Measurements from ENCODE around the gene VPS41.

The VPS41 gene

DNA sequence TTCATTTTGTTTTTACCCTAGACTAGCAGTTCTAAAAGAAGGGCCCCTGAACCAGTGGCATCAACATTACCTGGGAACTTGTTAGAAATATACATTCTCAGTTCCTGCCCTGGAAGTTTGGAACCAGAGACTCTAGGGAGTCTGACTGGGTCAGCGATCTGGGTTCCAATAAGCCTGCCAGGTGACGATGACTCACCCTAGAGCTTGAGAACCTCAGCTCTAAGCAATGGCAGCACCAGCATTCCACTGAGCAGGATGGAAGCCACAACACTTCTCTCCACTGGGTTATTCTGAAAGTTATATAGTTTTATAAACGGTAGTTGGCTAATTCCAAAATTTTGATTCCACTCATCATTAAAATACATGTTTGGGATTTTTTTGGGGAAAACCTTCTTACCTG is 180.8 kb downstream of the VPS41 start:
- Histone ChIP-seq H3K4me1 (ENCODE audit: control insufficient read depth in 2 of 2, insufficient read depth in 1 of 2, low read depth in 1 of 2, low read length in 2 of 2) (no peaks in the 10 kb centered on the region), H2AFZ (ENCODE audit: low read length) (no peak overlapping the region), H3K14ac (ENCODE audit: low read length) (no peak overlapping the region), H3K4me2 (ENCODE audit: insufficient read depth, low read length, poor library complexity, severe bottlenecking) (no peak overlapping the region), H2BK12ac (ENCODE audit: low read length) (no peak overlapping the region), H3K9me3 (replicated peaks in 1 of 2; ENCODE audit: control insufficient read depth in 2 of 2, insufficient read depth in 1 of 2, low read depth in 1 of 2, low read length in 2 of 2) (no peaks in the 10 kb centered on the region), H3K79me1 (ENCODE audit: low read depth, low read length) (no peaks in the 10 kb centered on the region), H3K27ac (replicated peaks; ENCODE audit: low read length) (no peak overlapping the region), H4K8ac (ENCODE audit: low read depth, low read length) (no peak overlapping the region), H4K91ac (ENCODE audit: low read depth, low read length, poor library complexity) (no peak overlapping the region), H3K4ac (ENCODE audit: low read length) (no peak overlapping the region), H3K36me3 (replicated peaks in 1 of 2; ENCODE audit: control insufficient read depth in 2 of 2, insufficient read depth in 2 of 2, low read length in 2 of 2) (peaks cover 2 to 46% of the 10 kb centered on the region in 2 donors), H2BK120ac (ENCODE audit: low read depth, low read length) (no peak overlapping the region), H3K9ac (ENCODE audit: low read depth, low read length, poor library complexity) (no peak overlapping the region), H2AK5ac (ENCODE audit: low read depth, low read length) (no peak overlapping the region), H2BK15ac (ENCODE audit: low read length) (no peak overlapping the region), H3K4me3 (ENCODE audit: low read length in 2 of 2) (no peak overlapping the region), H3K27me3 (ENCODE audit: control insufficient read depth in 3 of 3, insufficient read depth in 3 of 3, low read depth in 1 of 3, low read length in 3 of 3) (no peaks in the 10 kb centered on the region), H3K18ac (ENCODE audit: low read length) (no peak overlapping the region), H2BK5ac (ENCODE audit: low read length) (no peak overlapping the region), H3K23ac (ENCODE audit: low read depth, low read length, poor library complexity) (no peak overlapping the region)
- DNase-seq (ENCODE audit: low spot score): no peak
- no CpG with 5 or more reads among the region's 3 CpGs for WGBS, 2 donors (ENCODE audit: extremely low coverage in 2 of 2, insufficient read length in 2 of 2, insufficient replicate concordance in 1 of 2)

DNA sequence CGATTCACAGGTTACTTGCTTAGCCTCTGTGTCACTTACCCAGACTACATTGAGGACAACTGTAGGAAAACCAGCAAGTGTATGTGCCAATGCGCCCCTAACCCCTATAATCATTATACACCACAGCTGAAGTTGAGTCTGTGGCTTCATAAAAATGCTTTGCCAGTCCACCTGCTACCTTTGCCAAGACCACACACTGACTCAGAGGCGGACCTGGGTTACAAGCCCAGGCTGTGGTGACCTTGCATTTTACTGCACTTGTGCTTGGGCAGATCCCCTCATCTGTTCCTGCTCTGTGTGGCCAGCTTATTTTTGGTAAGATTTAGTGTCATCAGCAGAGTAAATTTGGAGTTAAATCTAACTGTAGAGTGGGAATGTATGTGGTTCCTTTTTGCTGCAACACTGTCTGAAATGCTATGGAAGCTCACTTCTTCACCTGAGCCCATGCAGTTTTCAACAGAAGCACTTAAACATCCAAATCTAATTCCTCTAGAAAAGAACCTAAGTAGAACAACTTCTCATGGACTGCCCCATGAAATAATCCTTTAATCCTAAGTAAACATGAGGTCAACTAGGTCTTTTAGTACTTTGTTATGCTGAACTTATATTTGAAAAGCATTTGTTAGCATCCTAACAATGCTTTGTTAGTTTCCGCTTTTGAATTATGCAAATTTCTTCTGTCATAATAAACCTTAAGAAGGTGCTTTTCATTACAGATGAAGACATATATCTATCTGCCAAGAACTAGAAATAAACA is 181.6 kb downstream of the VPS41 start:
- no peaks in the 10 kb centered on the region for H3K27me3 ChIP-seq (ENCODE audit: control insufficient read depth in 3 of 3, insufficient read depth in 3 of 3, low read depth in 1 of 3, low read length in 3 of 3)
- WGBS, 2 donors (ENCODE audit: extremely low coverage in 2 of 2, insufficient read length in 2 of 2, insufficient replicate concordance in 1 of 2): no CpG with 5 or more reads among the region's 4 CpGs
- no peaks in the 10 kb centered on the region for H3K9me3 ChIP-seq (replicated peaks in 1 of 2; ENCODE audit: control insufficient read depth in 2 of 2, insufficient read depth in 1 of 2, low read depth in 1 of 2, low read length in 2 of 2)
- H3K36me3 ChIP-seq (replicated peaks in 1 of 2; ENCODE audit: control insufficient read depth in 2 of 2, insufficient read depth in 2 of 2, low read length in 2 of 2): peaks cover 2 to 52% of the 10 kb centered on the region in 2 donors
- H2AK5ac ChIP-seq (ENCODE audit: low read depth, low read length): no peak overlapping the region
- no peak overlapping the region for H4K91ac ChIP-seq (ENCODE audit: low read depth, low read length, poor library complexity)
- H3K4me1 ChIP-seq (ENCODE audit: control insufficient read depth in 2 of 2, insufficient read depth in 1 of 2, low read depth in 1 of 2, low read length in 2 of 2): no peaks in the 10 kb centered on the region
- H3K14ac ChIP-seq (ENCODE audit: low read length): no peak overlapping the region
- H3K23ac ChIP-seq (ENCODE audit: low read depth, low read length, poor library complexity): no peak overlapping the region
- H3K4ac ChIP-seq (ENCODE audit: low read length): no peak overlapping the region
- no peaks in the 10 kb centered on the region for H3K79me1 ChIP-seq (ENCODE audit: low read depth, low read length)
- no peak for DNase-seq (ENCODE audit: low spot score)
- no peak overlapping the region for H3K18ac ChIP-seq (ENCODE audit: low read length)
- H2AFZ ChIP-seq (ENCODE audit: low read length): no peak overlapping the region
- no peak overlapping the region for H3K4me2 ChIP-seq (ENCODE audit: insufficient read depth, low read length, poor library complexity, severe bottlenecking)
- H3K9ac ChIP-seq (ENCODE audit: low read depth, low read length, poor library complexity): no peak overlapping the region
- no peak overlapping the region for H3K27ac ChIP-seq (replicated peaks; ENCODE audit: low read length)
- no peak overlapping the region for H2BK5ac ChIP-seq (ENCODE audit: low read length)
- H2BK15ac ChIP-seq (ENCODE audit: low read length): no peak overlapping the region
- no peak overlapping the region for H4K8ac ChIP-seq (ENCODE audit: low read depth, low read length)
- no peak overlapping the region for H2BK120ac ChIP-seq (ENCODE audit: low read depth, low read length)
- no peak overlapping the region for H2BK12ac ChIP-seq (ENCODE audit: low read length)
- H3K4me3 ChIP-seq (ENCODE audit: low read length in 2 of 2): no peak overlapping the region

GRCh38 chr7:38723327-38723726 is 185.7 kb downstream of the VPS41 start:
- Histone ChIP-seq H2BK5ac (ENCODE audit: low read length) (no peak overlapping the region), H3K4me1 (ENCODE audit: control insufficient read depth in 2 of 2, insufficient read depth in 1 of 2, low read depth in 1 of 2, low read length in 2 of 2) (no peaks in the 10 kb centered on the region), H3K14ac (ENCODE audit: low read length) (no peak overlapping the region), H2AK5ac (ENCODE audit: low read depth, low read length) (no peak overlapping the region), H3K9me3 (replicated peaks in 1 of 2; ENCODE audit: control insufficient read depth in 2 of 2, insufficient read depth in 1 of 2, low read depth in 1 of 2, low read length in 2 of 2) (no peaks in the 10 kb centered on the region), H2BK120ac (ENCODE audit: low read depth, low read length) (no peak overlapping the region), H3K18ac (ENCODE audit: low read length) (no peak overlapping the region), H3K79me1 (ENCODE audit: low read depth, low read length) (no peaks in the 10 kb centered on the region), H3K4ac (ENCODE audit: low read length) (no peak overlapping the region), H3K27me3 (ENCODE audit: control insufficient read depth in 3 of 3, insufficient read depth in 3 of 3, low read depth in 1 of 3, low read length in 3 of 3) (no peaks in the 10 kb centered on the region), H4K8ac (ENCODE audit: low read depth, low read length) (no peak overlapping the region), H3K9ac (ENCODE audit: low read depth, low read length, poor library complexity) (no peak overlapping the region), H3K4me3 (ENCODE audit: low read length in 2 of 2) (no peak overlapping the region), H3K4me2 (ENCODE audit: insufficient read depth, low read length, poor library complexity, severe bottlenecking) (no peak overlapping the region), H3K36me3 (replicated peaks in 1 of 2; ENCODE audit: control insufficient read depth in 2 of 2, insufficient read depth in 2 of 2, low read length in 2 of 2) (peaks cover 2 to 42% of the 10 kb centered on the region in 2 donors), H3K23ac (ENCODE audit: low read depth, low read length, poor library complexity) (no peak overlapping the region), H2AFZ (ENCODE audit: low read length) (no peak overlapping the region), H4K91ac (ENCODE audit: low read depth, low read length, poor library complexity) (no peak overlapping the region), H2BK12ac (ENCODE audit: low read length) (no peak overlapping the region), H2BK15ac (ENCODE audit: low read length) (no peak overlapping the region), H3K27ac (replicated peaks; ENCODE audit: low read length) (no peak overlapping the region)
- no peak for DNase-seq (ENCODE audit: low spot score)
- no CpG with 5 or more reads among the region's 10 CpGs for WGBS, 2 donors (ENCODE audit: extremely low coverage in 2 of 2, insufficient read length in 2 of 2, insufficient replicate concordance in 1 of 2)

- Histone ChIP-seq H2BK12ac (ENCODE audit: low read length) (no peak overlapping the region), H3K18ac (ENCODE audit: low read length) (no peak overlapping the region), H3K4me2 (ENCODE audit: insufficient read depth, low read length, poor library complexity, severe bottlenecking) (no peak overlapping the region), H2BK15ac (ENCODE audit: low read length) (no peak overlapping the region), H4K8ac (ENCODE audit: low read depth, low read length) (no peak overlapping the region), H3K4me3 (ENCODE audit: low read length in 2 of 2) (no peak overlapping the region), H2BK5ac (ENCODE audit: low read length) (no peak overlapping the region), H3K79me1 (ENCODE audit: low read depth, low read length) (no peaks in the 10 kb centered on the region), H3K4me1 (ENCODE audit: control insufficient read depth in 2 of 2, insufficient read depth in 1 of 2, low read depth in 1 of 2, low read length in 2 of 2) (peaks cover 0 to 8% of the 10 kb centered on the region in 2 donors), H3K9ac (ENCODE audit: low read depth, low read length, poor library complexity) (no peak overlapping the region), H3K4ac (ENCODE audit: low read length) (no peak overlapping the region), H3K14ac (ENCODE audit: low read length) (no peak overlapping the region), H3K9me3 (replicated peaks in 1 of 2; ENCODE audit: control insufficient read depth in 2 of 2, insufficient read depth in 1 of 2, low read depth in 1 of 2, low read length in 2 of 2) (no peaks in the 10 kb centered on the region), H2BK120ac (ENCODE audit: low read depth, low read length) (no peak overlapping the region), H3K23ac (ENCODE audit: low read depth, low read length, poor library complexity) (no peak overlapping the region), H2AFZ (ENCODE audit: low read length) (no peak overlapping the region), H2AK5ac (ENCODE audit: low read depth, low read length) (no peak overlapping the region), H3K27ac (replicated peaks; ENCODE audit: low read length) (no peak overlapping the region), H3K36me3 (replicated peaks in 1 of 2; ENCODE audit: control insufficient read depth in 2 of 2, insufficient read depth in 2 of 2, low read length in 2 of 2) (peaks cover 0 to 4% of the 10 kb centered on the region in 2 donors), H3K27me3 (ENCODE audit: control insufficient read depth in 3 of 3, insufficient read depth in 3 of 3, low read depth in 1 of 3, low read length in 3 of 3) (no peaks in the 10 kb centered on the region), H4K91ac (ENCODE audit: low read depth, low read length, poor library complexity) (no peak overlapping the region)
- no peak for DNase-seq (ENCODE audit: low spot score)
- no CpG with 5 or more reads among the region's 4 CpGs for WGBS, 2 donors (ENCODE audit: extremely low coverage in 2 of 2, insufficient read length in 2 of 2, insufficient replicate concordance in 1 of 2)
These were observed 192.6 kb downstream of the VPS41 start for GRCh38 chr7:38716397-38716796.

Measured in neuronal stem cell (in vitro differentiated cells).